Left lung (tissue), 10 donors: Measurements from ENCODE around the gene WNT7B. TPM values are rescaled to one million over a fixed set of nuclear protein-coding genes. Genes with fewer than 3 reads are reported as not detected.

Experiments
- ATAC-seq: fragments of 200-7000 bp; cut with Tn5 transposase; one replicate; pipeline ENCODE4 v1.9.1; 2020; ENCODE audit warnings: moderate library complexity
- DNase-seq, 4 donors: peaks; one replicate each; pipeline ENCODE4 v3.0.0-alpha.2; 2013 to 2020
- H3K27ac ChIP-seq, 2 donors: fragments of 200-600 bp; sonication (generic) in 1 of 2; one replicate each; pipeline versions ENCODE4 v1.5.0 to v1.8.0; 2020 to 2021
- H3K27me3 ChIP-seq, 2 donors: fragments of 200-600 bp; sonication (generic) in 1 of 2; one replicate each; pipeline versions ENCODE4 v1.5.0 to v1.8.0; 2020 to 2021
- H3K36me3 ChIP-seq, 2 donors: fragments of 200-600 bp; sonication (generic) in 1 of 2; one replicate each; pipeline versions ENCODE4 v1.5.0 to v1.8.0; 2020 to 2021
- H3K4me1 ChIP-seq, 2 donors: fragments of 200-600 bp; one replicate each; pipeline ENCODE4 v1.8.0; 2021
- H3K4me3 ChIP-seq, 2 donors: fragments of 200-600 bp; sonication (generic) in 1 of 2; one replicate each; pipeline versions ENCODE4 v1.5.0 to v1.8.0; 2020 to 2021; ENCODE audit warnings: mild to moderate bottlenecking in 1 of 2
- H3K9me3 ChIP-seq, 2 donors: fragments of 200-600 bp; sonication (generic) in 1 of 2; one replicate each; pipeline versions ENCODE4 v1.5.0 to v1.8.0; 2020 to 2021
- intact Hi-C, 2 donors: fragments of 100-400 bp; cut with DNase I; formaldehyde crosslinking; loops; one replicate each; pipeline versions ENCODE4 v1.11.2 to v1.14.2; 2022
- polyA plus RNA-seq, 6 donors: library from polyadenylated mRNA; unstranded; fragments of 120-200 nt; gene quantifications; one replicate each; pipeline ENCODE4 v1.2.1, GENCODE V29; 2013; ENCODE audit not compliant: insufficient read length in 6 of 6
- total RNA-seq, 2 donors: library from RNA; stranded (reverse); fragmentation: NEBNext Ultra II Directional; extraction: Animal tissue kit (Norgen Biotek cat#: 25700); gene quantifications; one replicate each; pipeline ENCODE4 v1.2.1, GENCODE V29; 2021
- TF ChIP-seq, protein P1 (sequence below), 2 donors: fragments of 200-600 bp; sonication (generic) in 1 of 2; IDR thresholded peaks; one replicate each; pipeline versions ENCODE4 v1.5.0 to v1.8.0; 2021; ENCODE audit warnings: antibody characterized with exemption in 2 of 2
- donor health status: DM: no; HTN: yes; CAD: no.
- donor health status: DM: no; HTN: no; CAD: no.

Gene WNT7B
- total and polyA plus RNA-seq, 8 donors = 7.2 to 21.7 (median 14.9) TPM

DNA sequence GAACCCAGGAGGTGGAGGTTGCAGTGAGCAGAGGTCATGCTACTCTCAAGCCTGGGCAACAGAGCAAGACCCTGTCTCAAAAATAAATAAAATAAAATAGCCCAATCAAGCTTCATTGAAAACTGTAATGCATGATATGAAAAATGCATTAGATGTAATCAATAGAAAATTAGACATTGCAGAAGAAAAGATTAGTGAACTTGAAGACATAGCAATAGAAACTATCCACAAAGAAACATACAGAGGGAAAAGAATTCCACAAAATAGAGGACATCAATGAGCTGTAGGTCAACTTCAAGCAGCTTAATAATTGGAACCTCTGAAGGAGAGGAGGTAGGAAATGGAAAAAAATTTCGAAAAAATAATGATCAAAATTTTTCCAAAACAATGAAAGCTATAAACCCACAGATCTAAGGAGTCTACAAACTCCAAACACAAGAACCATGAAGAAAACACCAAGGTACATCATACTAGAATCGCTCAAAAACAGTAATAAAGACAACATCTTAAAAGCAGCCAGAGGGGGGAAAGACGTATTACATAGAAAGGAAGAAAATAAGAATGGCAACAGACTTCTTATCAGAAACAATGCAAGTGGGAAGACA, 104.2 kb downstream of the WNT7B start:
- DNase-seq (no peak), ATAC-seq (no peak)
- Histone ChIP-seq H3K4me3 (no peak overlapping the region), H3K9me3 (peaks cover 0 to 4% of the 10 kb centered on the region in 2 donors), H3K27ac (no peak overlapping the region), H3K27me3 (peaks cover 0 to 49% of the 10 kb centered on the region in 2 donors), H3K36me3 (no peaks in the 10 kb centered on the region), H3K4me1 (no peaks in the 10 kb centered on the region)
- TF ChIP-seq, protein P1, sequence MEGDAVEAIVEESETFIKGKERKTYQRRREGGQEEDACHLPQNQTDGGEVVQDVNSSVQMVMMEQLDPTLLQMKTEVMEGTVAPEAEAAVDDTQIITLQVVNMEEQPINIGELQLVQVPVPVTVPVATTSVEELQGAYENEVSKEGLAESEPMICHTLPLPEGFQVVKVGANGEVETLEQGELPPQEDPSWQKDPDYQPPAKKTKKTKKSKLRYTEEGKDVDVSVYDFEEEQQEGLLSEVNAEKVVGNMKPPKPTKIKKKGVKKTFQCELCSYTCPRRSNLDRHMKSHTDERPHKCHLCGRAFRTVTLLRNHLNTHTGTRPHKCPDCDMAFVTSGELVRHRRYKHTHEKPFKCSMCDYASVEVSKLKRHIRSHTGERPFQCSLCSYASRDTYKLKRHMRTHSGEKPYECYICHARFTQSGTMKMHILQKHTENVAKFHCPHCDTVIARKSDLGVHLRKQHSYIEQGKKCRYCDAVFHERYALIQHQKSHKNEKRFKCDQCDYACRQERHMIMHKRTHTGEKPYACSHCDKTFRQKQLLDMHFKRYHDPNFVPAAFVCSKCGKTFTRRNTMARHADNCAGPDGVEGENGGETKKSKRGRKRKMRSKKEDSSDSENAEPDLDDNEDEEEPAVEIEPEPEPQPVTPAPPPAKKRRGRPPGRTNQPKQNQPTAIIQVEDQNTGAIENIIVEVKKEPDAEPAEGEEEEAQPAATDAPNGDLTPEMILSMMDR (IDR thresholded peaks at IDR 0.05) = no peak
- intact Hi-C loops = no loop called here

DNA sequence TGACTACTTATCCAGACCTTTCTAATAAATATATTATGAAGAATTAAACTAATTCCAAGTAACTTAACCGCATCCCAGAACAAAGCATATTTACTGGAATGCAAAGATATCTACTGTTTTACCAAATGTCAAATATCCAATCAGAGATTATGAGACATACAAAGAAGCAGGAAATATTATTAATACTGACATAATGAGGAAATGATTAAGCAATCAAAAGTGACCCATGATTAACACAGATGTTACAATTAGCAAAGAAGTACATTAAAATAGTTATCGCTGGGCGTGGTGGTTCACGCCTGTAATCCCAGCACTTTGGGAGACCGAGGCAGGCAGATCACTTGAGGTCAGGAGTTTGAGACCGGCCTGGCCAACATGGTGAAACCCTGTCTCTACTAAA, 105.2 kb downstream of the WNT7B start:
- TF ChIP-seq, protein P1 (IDR thresholded peaks at IDR 0.05) = no peak
- Histone ChIP-seq H3K27me3 (peaks cover 9 to 49% of the 10 kb centered on the region in 2 donors), H3K4me1 (peaks cover 8 to 10% of the 10 kb centered on the region in 2 donors), H3K27ac (no peak overlapping the region), H3K36me3 (no peaks in the 10 kb centered on the region), H3K4me3 (no peak overlapping the region), H3K9me3 (peaks cover 0 to 4% of the 10 kb centered on the region in 2 donors)
- intact Hi-C loops = no loop called here
- DNase-seq (no peak), ATAC-seq (no peak)

Other genes with a start within 250 kb of the WNT7B start
- gene PPARA, start 173.4 kb upstream of the WNT7B start, total RNA-seq = 10 to 100 TPM; 19.4 to 22.3 TPM
- gene PPARA, start 173.4 kb upstream of the WNT7B start, polyA plus RNA-seq = 10 to 100 TPM; 13.8 to 16.5 (median 15.2) TPM